HUES64 (cell line): Measurements from ENCODE around the gene TDRD10.

Source experiments
- H3K27ac ChIP-seq: 2 replicates; pipeline ENCODE4 v1.7.0; 2013; ENCODE audit warnings: low read depth, low read length, inconsistent platforms
- H3K27me3 ChIP-seq: 2 replicates; pipeline ENCODE4 v1.6.1; 2013; ENCODE audit warnings: mild to moderate bottlenecking, low read length; ENCODE audit not compliant: insufficient read depth
- H3K36me3 ChIP-seq: 2 replicates; pipeline ENCODE4 v1.6.1; 2013; ENCODE audit warnings: mild to moderate bottlenecking, low read length; ENCODE audit not compliant: insufficient read depth
- H3K4me1 ChIP-seq: 2 replicates; pipeline ENCODE4 v1.6.1; 2013; ENCODE audit warnings: mild to moderate bottlenecking, low read length, moderate library complexity; ENCODE audit not compliant: insufficient read depth
- H3K4me3 ChIP-seq: 2 replicates; pipeline ENCODE4 v1.5.1; 2013; ENCODE audit warnings: mild to moderate bottlenecking, low read length, moderate library complexity
- H3K9ac ChIP-seq: 2 replicates; pipeline ENCODE4 v1.6.1; 2013; ENCODE audit warnings: mild to moderate bottlenecking, low read depth, low read length
- H3K9me3 ChIP-seq: 2 replicates; pipeline ENCODE4 v1.6.1; 2013; ENCODE audit warnings: low read depth, low read length; ENCODE audit not compliant: insufficient read depth
- WGBS: fragments of 150-250, 120-280 bp; methylation state at CpG from one replicate; pipeline ENCODE4 v1.1.7; 2013; ENCODE audit warnings: missing lambda C conversion rate; 5-methylcytosine and 5-hydroxymethylcytosine counted together

TDRD10 gene

DNA sequence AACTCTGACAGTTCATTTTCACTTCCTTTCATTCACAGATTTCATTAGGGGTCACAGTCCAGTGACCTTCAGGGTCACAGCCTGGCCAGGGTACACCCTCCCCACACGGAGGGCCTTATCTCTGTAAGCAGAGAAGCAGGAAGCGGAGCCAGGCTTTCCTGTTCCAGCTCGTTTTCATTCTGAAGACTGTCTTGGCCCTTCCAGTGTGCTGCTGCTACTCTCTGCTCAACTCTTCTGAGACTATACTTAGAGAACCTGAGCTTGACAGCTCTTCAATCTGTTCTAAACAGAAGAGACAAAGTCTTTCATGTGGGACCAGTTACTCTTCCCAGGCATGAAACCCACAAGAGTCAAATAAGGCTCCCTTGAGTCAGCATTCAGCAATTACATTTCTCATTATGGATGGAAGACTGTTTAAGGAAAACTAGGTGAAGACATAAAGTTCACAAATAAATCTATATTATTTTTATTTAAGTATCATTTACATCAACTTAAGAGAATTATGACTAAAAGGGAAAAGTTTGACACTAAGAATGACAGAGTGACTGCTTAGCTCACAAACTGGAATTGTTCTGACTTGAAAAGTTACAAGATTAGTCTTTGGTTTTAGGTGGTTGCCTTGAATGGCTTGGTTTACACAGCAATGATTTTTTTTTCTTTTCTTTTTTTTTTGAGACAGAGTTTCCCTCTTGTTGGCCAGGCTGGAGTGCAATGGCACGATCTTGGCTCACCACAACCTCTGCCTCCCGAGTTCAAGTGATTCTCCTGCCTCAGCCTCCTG lies 4.8 kb upstream of the TDRD10 start:
- 61% methylated on average over 5 of the region's 5 CpGs for WGBS
- no peak overlapping the region for H3K27ac ChIP-seq
- H3K9me3 ChIP-seq: no peaks in the 10 kb centered on the region
- no peak overlapping the region for H3K4me3 ChIP-seq
- peaks cover 11% of the 10 kb centered on the region for H3K4me1 ChIP-seq
- H3K9ac ChIP-seq: no peak overlapping the region
- H3K27me3 ChIP-seq: peaks cover 38% of the 10 kb centered on the region
- no peaks in the 10 kb centered on the region for H3K36me3 ChIP-seq

DNA sequence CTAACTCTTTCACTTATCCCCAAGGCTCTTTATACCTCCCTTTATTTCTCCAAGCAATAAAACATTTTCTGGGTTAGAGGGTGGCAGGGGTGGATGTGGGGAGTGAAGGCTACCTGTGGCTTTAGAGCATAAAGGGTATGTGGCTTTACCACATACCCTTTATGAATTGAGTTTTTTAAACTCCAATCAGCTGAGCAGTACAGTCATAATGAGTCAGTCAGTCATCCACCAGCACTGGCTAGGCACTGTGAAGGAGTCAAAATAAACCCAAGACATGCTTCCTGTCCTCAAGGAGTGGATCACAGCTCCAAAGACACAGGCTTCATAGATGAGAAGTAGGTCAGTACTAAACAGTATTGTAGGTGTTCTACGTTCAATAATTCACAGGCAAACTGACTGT lies 2.6 kb upstream of the TDRD10 start:
- H3K9me3 ChIP-seq: no peaks in the 10 kb centered on the region
- 91% methylated on average over 1 of the region's 1 CpG for WGBS
- no peak overlapping the region for H3K9ac ChIP-seq
- no peak overlapping the region for H3K4me3 ChIP-seq
- no peak overlapping the region for H3K27ac ChIP-seq
- peaks cover 60% of the 10 kb centered on the region for H3K27me3 ChIP-seq
- no peaks in the 10 kb centered on the region for H3K4me1 ChIP-seq
- no peaks in the 10 kb centered on the region for H3K36me3 ChIP-seq

DNA sequence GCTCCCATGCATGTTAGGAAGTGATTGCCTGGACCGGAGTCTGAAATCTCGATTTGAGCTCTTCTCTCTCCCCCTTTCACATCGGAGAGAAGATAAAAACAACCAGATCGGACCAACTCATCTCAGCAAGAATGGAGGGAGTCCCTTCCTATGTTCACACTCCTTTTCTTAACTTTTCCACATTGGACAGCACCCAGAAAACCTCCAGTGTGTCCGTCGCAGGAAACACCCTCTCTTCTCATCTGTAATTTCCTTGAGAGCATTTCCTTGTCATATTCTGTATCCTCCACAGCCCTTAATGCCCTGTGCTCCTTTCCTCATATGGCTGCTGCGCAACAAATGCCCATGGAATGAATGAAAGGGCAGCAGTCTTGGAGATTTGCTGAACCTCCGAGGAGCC lies 1.5 kb upstream of the TDRD10 start:
- Histone ChIP-seq H3K4me1 (no peaks in the 10 kb centered on the region), H3K9me3 (no peaks in the 10 kb centered on the region), H3K27ac (no peak overlapping the region), H3K36me3 (no peaks in the 10 kb centered on the region), H3K27me3 (peaks cover 70% of the 10 kb centered on the region), H3K4me3 (no peak overlapping the region), H3K9ac (no peak overlapping the region)
- WGBS: 89% methylated on average over 8 of the region's 8 CpGs

DNA sequence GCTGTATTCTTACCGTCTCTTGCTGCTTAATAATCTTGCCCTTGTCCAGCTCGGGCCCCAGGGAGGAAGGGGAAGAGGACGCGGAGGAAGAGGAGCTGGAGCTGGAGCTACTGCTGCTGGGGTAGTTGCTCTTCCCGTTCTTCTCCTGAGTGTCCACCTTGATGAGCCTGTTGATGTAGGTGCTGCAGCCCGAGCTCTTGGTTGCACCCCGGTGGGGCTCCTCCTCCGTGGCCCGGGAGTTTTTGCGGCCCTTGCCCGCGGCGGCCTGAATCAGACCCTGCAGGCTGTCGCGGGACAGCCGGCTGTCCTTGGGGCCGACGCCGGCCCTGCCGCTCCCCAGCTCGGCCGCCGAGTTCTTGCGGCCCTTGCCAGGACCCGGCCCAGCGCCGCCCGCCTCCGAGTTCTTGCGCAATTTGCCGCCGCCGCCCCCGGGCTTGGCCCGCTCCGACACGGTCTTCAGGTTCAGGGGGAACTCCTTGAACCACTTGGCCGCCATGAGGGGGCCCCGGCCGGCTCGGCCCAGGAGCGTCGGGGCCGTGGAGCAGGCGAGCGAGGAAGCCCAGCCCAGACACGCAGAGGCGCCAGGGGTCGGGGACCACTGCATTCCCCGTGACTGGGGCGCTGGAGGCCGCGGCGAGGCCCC lies 475 bp upstream of the TDRD10 start:
- peaks cover 77% of the 10 kb centered on the region for H3K27me3 ChIP-seq
- H3K9me3 ChIP-seq: no peaks in the 10 kb centered on the region
- no peaks in the 10 kb centered on the region for H3K36me3 ChIP-seq
- no peaks in the 10 kb centered on the region for H3K4me1 ChIP-seq
- no peak overlapping the region for H3K27ac ChIP-seq
- H3K4me3 ChIP-seq: peak overlapping the region; percentile 52
- 4% methylated on average over 54 of the region's 54 CpGs for WGBS
- peak overlapping the region; percentile 52; the same call in 1 of the 2 replicates for H3K9ac ChIP-seq

DNA sequence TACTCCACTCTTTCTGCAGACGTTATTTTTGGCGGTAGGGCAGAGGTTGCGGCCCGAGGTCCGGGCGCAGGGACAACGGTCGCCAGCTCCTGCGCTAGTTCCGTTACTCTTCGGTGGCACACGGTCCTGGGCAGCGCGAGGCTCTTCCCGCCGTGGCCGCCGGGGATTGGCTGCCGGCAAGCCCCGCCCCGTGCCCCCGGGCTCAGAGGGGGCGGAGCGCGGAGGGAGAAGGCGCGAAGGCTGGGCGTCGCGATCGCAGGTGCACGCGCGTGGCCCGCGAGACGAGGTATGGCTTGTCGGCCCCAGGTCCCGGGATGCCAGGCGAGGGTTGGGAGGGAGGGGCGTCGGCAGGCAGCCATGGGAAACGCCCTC lies 711 bp downstream of the TDRD10 start:
- Histone ChIP-seq H3K4me3 (peak overlapping the region; percentile 52), H3K4me1 (no peaks in the 10 kb centered on the region), H3K27ac (no peak overlapping the region), H3K9me3 (no peaks in the 10 kb centered on the region), H3K9ac (no peak overlapping the region; the same call in 1 of the 2 replicates), H3K27me3 (peaks cover 80% of the 10 kb centered on the region), H3K36me3 (no peaks in the 10 kb centered on the region)
- WGBS: 35% methylated on average over 43 of the region's 43 CpGs

DNA sequence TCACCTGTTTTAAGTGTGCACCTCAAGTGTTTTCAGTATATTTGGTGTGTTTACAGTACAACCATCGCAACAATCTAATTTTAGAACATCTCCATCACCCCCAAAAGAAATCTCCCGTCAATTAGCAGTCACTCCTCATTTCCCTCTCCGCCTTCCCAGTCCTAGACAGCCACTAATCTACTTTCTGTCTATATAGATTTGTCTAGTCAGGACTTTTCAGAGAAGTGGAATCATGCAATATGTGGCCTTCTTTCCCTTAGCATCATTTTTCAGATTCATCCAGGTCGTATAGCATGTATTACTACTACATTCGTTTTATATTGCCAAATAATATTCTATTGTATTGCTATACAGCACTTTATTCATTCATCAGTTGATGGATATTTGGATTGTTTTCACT lies 1.9 kb downstream of the TDRD10 start:
- Histone ChIP-seq H3K27ac (no peak overlapping the region), H3K9me3 (no peaks in the 10 kb centered on the region), H3K9ac (no peak overlapping the region), H3K4me3 (no peak overlapping the region), H3K36me3 (no peaks in the 10 kb centered on the region), H3K27me3 (peaks cover 76% of the 10 kb centered on the region), H3K4me1 (no peaks in the 10 kb centered on the region)
- WGBS: 96% methylated on average over 3 of the region's 5 CpGs

DNA sequence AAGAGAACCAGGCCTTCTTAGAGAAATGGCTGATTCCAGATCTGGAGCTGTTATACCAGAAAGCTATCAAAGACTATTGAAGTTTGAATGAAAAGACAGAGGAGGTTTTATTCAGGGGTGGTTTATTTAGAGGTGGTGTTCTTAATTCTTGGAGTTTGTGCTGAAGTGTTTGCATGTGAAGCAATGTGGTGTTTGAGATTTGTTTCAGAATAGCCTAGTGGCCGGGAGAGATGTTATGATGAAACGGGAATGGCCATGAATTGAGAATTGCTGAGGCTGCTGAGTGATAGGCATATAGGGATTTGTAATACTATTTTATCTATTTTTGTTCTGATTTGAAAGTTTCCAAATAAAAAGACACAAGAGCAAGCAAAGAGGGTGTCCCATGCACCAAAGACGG lies 10.7 kb downstream of the TDRD10 start:
- Histone ChIP-seq H3K4me1 (no peaks in the 10 kb centered on the region), H3K27ac (no peak overlapping the region), H3K27me3 (0 out of 2 replicates have a peak, but pooled peaks cover 3% of the 10 kb centered on the region), H3K36me3 (no peaks in the 10 kb centered on the region), H3K4me3 (no peak overlapping the region), H3K9me3 (no peaks in the 10 kb centered on the region), H3K9ac (no peak overlapping the region)
- 95% methylated on average over 3 of the region's 3 CpGs for WGBS

DNA sequence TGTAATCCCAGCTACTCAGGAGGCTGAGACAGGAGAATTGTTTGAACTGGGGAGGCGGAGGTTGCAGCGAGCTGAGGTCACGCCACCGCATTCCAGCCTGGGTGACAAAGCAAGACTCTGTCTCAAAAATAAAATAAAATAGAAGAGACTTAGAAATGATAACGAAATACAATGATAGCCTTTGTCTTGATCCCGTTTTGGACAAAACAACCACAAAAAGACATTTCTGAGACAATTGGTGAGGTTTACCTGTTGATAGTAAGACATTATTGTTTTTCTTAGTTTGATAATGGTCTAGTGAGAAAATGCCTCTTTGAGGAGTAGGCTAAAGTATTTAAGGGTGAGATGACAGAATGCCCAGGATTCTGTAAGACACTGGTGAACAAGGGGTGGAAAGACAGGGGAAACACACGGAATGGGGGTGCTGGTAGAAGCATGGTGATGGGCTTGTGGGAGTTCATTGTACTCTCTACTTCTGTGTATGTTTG lies 12.1 kb downstream of the TDRD10 start:
- Histone ChIP-seq H3K27ac (no peak overlapping the region), H3K4me3 (no peak overlapping the region), H3K36me3 (no peaks in the 10 kb centered on the region), H3K9me3 (no peaks in the 10 kb centered on the region), H3K27me3 (0 out of 2 replicates have a peak, but pooled peaks cover 3% of the 10 kb centered on the region), H3K4me1 (no peaks in the 10 kb centered on the region), H3K9ac (no peak overlapping the region)
- WGBS: 94% methylated on average over 7 of the region's 7 CpGs

DNA sequence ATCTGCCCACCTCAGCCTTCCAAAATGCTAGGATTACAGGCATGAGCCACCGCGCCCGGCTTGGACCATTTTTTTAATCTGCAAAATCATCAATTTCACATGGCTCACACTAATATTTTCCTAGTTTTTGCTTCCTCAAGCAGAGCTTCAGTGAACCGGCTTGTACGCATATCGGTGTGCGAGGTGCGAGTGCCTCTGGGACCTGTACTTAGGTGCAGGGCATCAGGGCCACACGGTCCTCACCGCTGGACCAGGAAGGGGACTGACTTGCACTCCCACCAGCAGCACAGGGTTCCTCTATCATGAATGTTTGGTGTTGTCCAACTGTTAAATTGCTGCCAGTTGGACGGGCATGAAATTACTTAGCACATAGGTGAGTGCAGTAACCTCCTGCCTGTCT lies 15.6 kb downstream of the TDRD10 start:
- H3K9ac ChIP-seq: no peak overlapping the region
- H3K4me3 ChIP-seq: no peak overlapping the region
- no peak overlapping the region for H3K27ac ChIP-seq
- no peaks in the 10 kb centered on the region for H3K36me3 ChIP-seq
- no peaks in the 10 kb centered on the region for H3K4me1 ChIP-seq
- H3K27me3 ChIP-seq: no peaks in the 10 kb centered on the region
- H3K9me3 ChIP-seq: no peaks in the 10 kb centered on the region
- WGBS: 96% methylated on average over 11 of the region's 11 CpGs

DNA sequence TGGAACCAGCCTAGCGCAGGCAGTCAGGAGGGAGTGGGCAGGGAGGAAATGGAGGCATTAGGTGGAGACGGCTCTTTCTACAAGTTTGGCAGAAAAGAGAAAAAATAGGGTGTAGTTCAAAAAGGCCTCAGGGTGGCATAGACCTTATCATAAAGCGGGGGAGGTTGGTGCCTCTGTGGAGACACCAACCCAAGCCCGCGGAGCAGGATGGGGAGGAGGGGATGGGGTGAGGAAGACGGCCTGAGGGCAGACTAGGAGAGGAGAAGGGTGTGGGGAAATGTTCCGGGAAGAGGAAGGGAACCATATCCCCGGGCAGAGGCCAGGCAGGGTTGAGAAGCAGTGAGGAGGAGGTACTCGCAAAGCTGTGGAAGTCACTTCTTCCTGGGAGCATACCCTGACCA lies 17.6 kb downstream of the TDRD10 start:
- no peaks in the 10 kb centered on the region for H3K36me3 ChIP-seq
- 74% methylated on average over 8 of the region's 9 CpGs for WGBS
- H3K4me3 ChIP-seq: no peak overlapping the region
- no peak overlapping the region for H3K27ac ChIP-seq
- H3K9me3 ChIP-seq: no peaks in the 10 kb centered on the region
- H3K4me1 ChIP-seq: no peaks in the 10 kb centered on the region
- no peaks in the 10 kb centered on the region for H3K27me3 ChIP-seq
- no peak overlapping the region for H3K9ac ChIP-seq

DNA sequence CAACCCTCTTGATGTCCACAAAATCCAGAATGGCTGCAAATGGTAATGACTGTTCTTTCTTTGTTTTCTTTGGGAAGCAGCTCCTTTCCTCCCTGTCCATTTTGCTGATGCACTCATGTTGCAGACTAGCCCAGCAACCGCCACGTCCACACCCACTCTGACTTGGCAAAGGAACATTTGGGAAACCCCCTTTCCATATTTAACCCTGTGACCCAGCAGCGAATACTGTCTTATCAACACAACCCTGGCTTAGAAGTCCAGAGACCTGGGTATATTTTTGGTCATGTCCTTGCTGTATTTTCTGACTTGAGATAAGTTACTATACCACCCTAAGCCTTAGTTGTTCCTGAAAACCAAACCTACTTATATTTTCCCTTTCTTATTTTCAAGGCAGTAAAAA lies 18.3 kb downstream of the TDRD10 start:
- WGBS: over 99% methylated on average over 3 of the region's 3 CpGs

More for the DNA sequence above, 18.3 kb downstream of the TDRD10 start:
- no peak overlapping the region for H3K4me3 ChIP-seq
- H3K36me3 ChIP-seq: no peaks in the 10 kb centered on the region
- no peak overlapping the region for H3K27ac ChIP-seq
- no peaks in the 10 kb centered on the region for H3K9me3 ChIP-seq
- no peaks in the 10 kb centered on the region for H3K4me1 ChIP-seq
- no peaks in the 10 kb centered on the region for H3K27me3 ChIP-seq
- H3K9ac ChIP-seq: no peak overlapping the region
